HepG2 (cell line): ENCODE measurements around the gene INHBA. TPM values are rescaled to one million over a fixed set of nuclear protein-coding genes. Genes with fewer than 3 reads are reported as not detected.

ENCODE experiments used
- ATAC-seq: fragments of 200-7000 bp; cut with Tn5 transposase; 3 replicates; pipeline ENCODE4 v1.9.1; 2020; ENCODE audit warnings: mild to moderate bottlenecking, moderate library complexity
- BruUV-seq: library from RNA; stranded (reverse); fragments of 400-500 nt; replicated peaks from 2 replicates; lab custom pipeline; 2021; lab: Mats Ljungman, UMichigan
- CTCF ChIA-PET: fragments of 300-600 bp; formaldehyde crosslinking; extraction: SDS; loops from one replicate; lab custom pipeline; 2021; ENCODE audit warnings: low total read pairs, inconsistent platforms, low intra/inter-chr PET ratio; lab: Yijun Ruan, JAX
- POLR2A ChIA-PET: fragments of 350-600 bp; sonication (Branson Sonifier 250); formaldehyde crosslinking; loops from one replicate; lab custom pipeline; 2020; ENCODE audit warnings: antibody characterized with exemption, inconsistent platforms; lab: Yijun Ruan, JAX
- DNase-seq: peaks from one replicate; pipeline ENCODE4 v3.0.0-alpha.2; 2015; ENCODE audit warnings: low spot score
- FAIRE-seq: peaks from 3 replicates; lab custom pipeline; 2011; peaks lifted over from hg19 to GRCh38; lab: Jason Lieb, UNC
- H2AFZ ChIP-seq: one replicate; pipeline ENCODE4 v1.6.1; 2011; ENCODE audit warnings: low read length, inconsistent platforms
- H3K27ac ChIP-seq: fragments of 300-600 bp; 3 replicates; pipeline ENCODE4 v1.8.0; 2011; ENCODE audit warnings: mixed run types, mild to moderate bottlenecking, mixed read lengths, low read length, inconsistent platforms; ENCODE audit not compliant: insufficient read depth; ENCODE audit errors: extremely low read length
- H3K27me3 ChIP-seq, 2 experiments: fragments of 200-600 bp in 1 of 2; 2 replicates in 1 of 2; 3 replicates in 1 of 2; pipeline versions ENCODE4 v1.6.0 to v1.8.0; 2011; ENCODE audit warnings: low read length in 2 of 2, mild to moderate bottlenecking in 2 of 2, moderate library complexity in 2 of 2, inconsistent platforms in 1 of 2; ENCODE audit not compliant: insufficient read depth in 2 of 2, control insufficient read depth in 1 of 2
- H3K36me3 ChIP-seq, 2 experiments: fragments of 200-600 bp in 1 of 2; replicated peaks in 1 of 2; 2 replicates in 1 of 2; 3 replicates in 1 of 2; pipeline versions ENCODE4 v1.5.1 to v1.8.0; 2011; ENCODE audit warnings: low read length in 2 of 2, inconsistent platforms in 1 of 2; ENCODE audit not compliant: insufficient read depth in 2 of 2, control insufficient read depth in 1 of 2
- H3K4me1 ChIP-seq: 2 replicates; pipeline ENCODE4 v1.5.1; 2012; ENCODE audit warnings: low read length, inconsistent platforms; ENCODE audit not compliant: insufficient read depth
- H3K4me2 ChIP-seq: 2 replicates; pipeline ENCODE4 v1.6.0; 2011; ENCODE audit warnings: low read depth, low read length, inconsistent platforms
- H3K4me3 ChIP-seq, 3 experiments: fragments of 200-600 bp in 1 of 3; sonication (generic), shearing (Covaris generic) in 1 of 3; replicated peaks in 1 of 3; 2 replicates each; pipeline ENCODE4 v1.5.1; 2011 to 2016; ENCODE audit warnings: low read length in 3 of 3, inconsistent platforms in 2 of 3, low read depth in 2 of 3, mild to moderate bottlenecking in 2 of 3, control low read depth in 1 of 3, mixed read lengths in 1 of 3; ENCODE audit not compliant: insufficient read depth in 1 of 3
- H3K79me2 ChIP-seq: one replicate; pipeline ENCODE4 v1.6.1; 2011; ENCODE audit warnings: low read length, inconsistent platforms; ENCODE audit not compliant: insufficient read depth
- H3K9ac ChIP-seq: 2 replicates; pipeline ENCODE4 v1.6.0; 2011; ENCODE audit warnings: mild to moderate bottlenecking, low read depth, low read length, inconsistent platforms; ENCODE audit not compliant: insufficient read depth
- H3K9me3 ChIP-seq: 2 replicates; pipeline ENCODE4 v1.5.1; 2012; ENCODE audit warnings: mild to moderate bottlenecking, low read length
- H4K20me1 ChIP-seq: 2 replicates; pipeline ENCODE4 v1.6.0; 2011; ENCODE audit warnings: inconsistent platforms, mild to moderate bottlenecking, low read length, moderate library complexity; ENCODE audit not compliant: insufficient read depth
- GPN1 ChIP-seq: sonication (generic); formaldehyde crosslinking; IDR thresholded peaks from 2 replicates; pipeline ENCODE4 v1.5.1; 2020; ENCODE audit warnings: missing genetic modification reagents, borderline replicate concordance
- SCMH1 ChIP-seq: sonication (generic); formaldehyde crosslinking; IDR thresholded peaks from 2 replicates; pipeline ENCODE4 v1.9.0; 2021; ENCODE audit warnings: missing genetic modification reagents, mild to moderate bottlenecking, borderline replicate concordance
- SMAD9 ChIP-seq: sonication (generic); formaldehyde crosslinking; IDR thresholded peaks from 2 replicates; pipeline ENCODE4 v1.5.1; 2020; ENCODE audit warnings: mild to moderate bottlenecking, missing genetic modification reagents
- SNAPC2 ChIP-seq: sonication (generic); formaldehyde crosslinking; IDR thresholded peaks from 2 replicates; pipeline ENCODE4 v1.8.1; 2022; ENCODE audit warnings: mild to moderate bottlenecking, missing genetic modification reagents
- ZNF180 ChIP-seq: sonication (generic); formaldehyde crosslinking; IDR thresholded peaks from 2 replicates; pipeline ENCODE4 v1.4.0; 2020; ENCODE audit warnings: low read depth, missing genetic modification reagents, borderline replicate concordance
- ZNF33B ChIP-seq: sonication (generic); formaldehyde crosslinking; IDR thresholded peaks from 2 replicates; pipeline ENCODE4 v1.5.1; 2020; ENCODE audit warnings: mild to moderate bottlenecking, missing genetic modification reagents
- ZNF510 ChIP-seq: sonication (generic); formaldehyde crosslinking; IDR thresholded peaks from 2 replicates; pipeline ENCODE4 v1.4.0; 2020; ENCODE audit warnings: low read depth, mild to moderate bottlenecking, missing genetic modification reagents
- ZNF570 ChIP-seq: sonication (generic); formaldehyde crosslinking; IDR thresholded peaks from 2 replicates; pipeline ENCODE4 v1.4.0; 2020; ENCODE audit warnings: mild to moderate bottlenecking, missing genetic modification reagents, borderline replicate concordance
- ZNF670 ChIP-seq: sonication (generic); formaldehyde crosslinking; IDR thresholded peaks from 2 replicates; pipeline ENCODE4 v1.8.0; 2022; ENCODE audit warnings: mild to moderate bottlenecking, missing genetic modification reagents, borderline replicate concordance
- WGBS: methylation state at CpG from one replicate; pipeline ENCODE4 v1.1.6; 2017; ENCODE audit warnings: low lambda C conversion rate; 5-methylcytosine and 5-hydroxymethylcytosine counted together
- in situ Hi-C: cut with HindIII; loops from 2 replicates; pipeline ENCODE4 v1.10.0; 2017; ENCODE audit warnings: low pct_unique_long_range_greater_than_20kb; ENCODE audit not compliant: extremely low pct_ligation_motif_present
- intact Hi-C: fragments of 100-400 bp; cut with micrococcal nuclease; formaldehyde crosslinking; loops from one replicate; pipeline ENCODE4 v1.10.0; 2022; ENCODE audit not compliant: unreplicated experiment
- polyA plus RNA-seq, 8 experiments: library from polyadenylated mRNA; depleted of rRNA in 3 of 8; stranded (reverse) in 7 of 8; unstranded in 1 of 8; fragments of >200 nt; fragmentation: Illumina TruSeq in 4 of 8; extraction: Trizol in 4 of 8; gene quantifications; 2 replicates each; pipeline versions ENCODE4 v1.2.1 to v1.2.3, GENCODE V29; 2011 to 2016; ENCODE audit warnings: low read depth in 4 of 8, missing spikeins in 1 of 8, mixed read lengths in 1 of 8; ENCODE audit not compliant: insufficient read depth in 1 of 8
- total RNA-seq, 5 experiments: library from RNA; depleted of rRNA; stranded (reverse); fragments of >200 nt; fragmentation: Illumina TruSeq; extraction: Trizol; gene quantifications; 2 replicates each; pipeline ENCODE4 v1.2.3, GENCODE V29; 2016; ENCODE audit warnings: low read depth in 1 of 5
- TF ChIP-seq, protein P1 (sequence below): sonication (generic); formaldehyde crosslinking; IDR thresholded peaks from 2 replicates; pipeline ENCODE4 v1.4.0; 2020; ENCODE audit warnings: low read depth, mild to moderate bottlenecking, missing genetic modification reagents
- TF ChIP-seq, protein P2 (sequence below): sonication (generic); formaldehyde crosslinking; IDR thresholded peaks from 2 replicates; pipeline ENCODE4 v1.4.0; 2020; ENCODE audit warnings: missing genetic modification reagents
- TF ChIP-seq, protein P3 (sequence below): IDR thresholded peaks from 2 replicates; pipeline ENCODE4 v1.4.0; 2020; ENCODE audit warnings: mild to moderate bottlenecking, missing genetic modification reagents

The INHBA gene
- total and polyA plus RNA-seq, 2 of the 13 experiments (the other 11 are each of a cell fraction or from before 2014, with no cell fraction given): not detected

DNA sequence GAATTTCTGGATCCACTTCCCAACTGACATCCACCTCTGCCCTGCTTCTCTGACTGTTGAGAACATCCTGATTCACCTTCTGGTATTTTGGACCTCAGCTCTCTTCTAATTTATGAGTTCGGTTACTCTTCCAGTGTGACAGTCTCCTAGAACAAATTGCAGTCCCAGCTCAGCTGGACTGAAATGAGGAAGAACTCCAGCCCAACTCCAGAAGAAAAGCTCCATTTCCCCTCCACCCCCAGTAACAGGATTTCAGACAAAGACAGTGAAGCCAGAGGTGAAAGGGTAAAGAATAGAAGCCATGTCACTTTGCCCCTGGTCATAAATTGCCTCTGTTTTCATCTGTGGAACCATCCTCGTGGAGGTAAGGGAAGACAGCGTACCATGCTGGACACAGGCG lies 26.2 kb upstream of the INHBA start:
- ATAC-seq (no peak), DNase-seq (no peak), FAIRE-seq (no peak)
- 52% methylated on average over 4 of the region's 4 CpGs for WGBS
- Histone ChIP-seq H3K36me3 (no peaks in the 10 kb centered on the region), H3K4me2 (no peak overlapping the region), H2AFZ (no peak overlapping the region)
- TF ChIP-seq SMAD9 (no peak), ZNF670 (CRISPR knock-in tag) (no peak)
- TF ChIP-seq, protein P1, sequence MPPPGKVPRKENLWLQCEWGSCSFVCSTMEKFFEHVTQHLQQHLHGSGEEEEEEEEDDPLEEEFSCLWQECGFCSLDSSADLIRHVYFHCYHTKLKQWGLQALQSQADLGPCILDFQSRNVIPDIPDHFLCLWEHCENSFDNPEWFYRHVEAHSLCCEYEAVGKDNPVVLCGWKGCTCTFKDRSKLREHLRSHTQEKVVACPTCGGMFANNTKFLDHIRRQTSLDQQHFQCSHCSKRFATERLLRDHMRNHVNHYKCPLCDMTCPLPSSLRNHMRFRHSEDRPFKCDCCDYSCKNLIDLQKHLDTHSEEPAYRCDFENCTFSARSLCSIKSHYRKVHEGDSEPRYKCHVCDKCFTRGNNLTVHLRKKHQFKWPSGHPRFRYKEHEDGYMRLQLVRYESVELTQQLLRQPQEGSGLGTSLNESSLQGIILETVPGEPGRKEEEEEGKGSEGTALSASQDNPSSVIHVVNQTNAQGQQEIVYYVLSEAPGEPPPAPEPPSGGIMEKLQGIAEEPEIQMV (CRISPR knock-in tag): no peak
- TF ChIP-seq, all 625 proteins: peak for 0
- intact Hi-C loops: loop anchor here (1.0 kb wide), 1 partner anchor 23 kb away; no protein-coding TSS in a partner anchor
- no peaks in the 10 kb centered on the region for H3K4me1 ChIP-seq
- BruUV-seq: no TSS peak
- H4K20me1 ChIP-seq: no peaks in the 10 kb centered on the region
- no peaks in the 10 kb centered on the region for H3K79me2 ChIP-seq
- POLR2A ChIA-PET: no interaction called here
- CTCF ChIA-PET: no interaction called here
- no peak overlapping the region for H3K9ac ChIP-seq
- H3K9me3 ChIP-seq: no peaks in the 10 kb centered on the region
- H3K27me3 ChIP-seq: no peaks in the 10 kb centered on the region
- in situ Hi-C loops: no loop called here
- no peak overlapping the region for H3K27ac ChIP-seq
- no peak overlapping the region for H3K4me3 ChIP-seq

DNA sequence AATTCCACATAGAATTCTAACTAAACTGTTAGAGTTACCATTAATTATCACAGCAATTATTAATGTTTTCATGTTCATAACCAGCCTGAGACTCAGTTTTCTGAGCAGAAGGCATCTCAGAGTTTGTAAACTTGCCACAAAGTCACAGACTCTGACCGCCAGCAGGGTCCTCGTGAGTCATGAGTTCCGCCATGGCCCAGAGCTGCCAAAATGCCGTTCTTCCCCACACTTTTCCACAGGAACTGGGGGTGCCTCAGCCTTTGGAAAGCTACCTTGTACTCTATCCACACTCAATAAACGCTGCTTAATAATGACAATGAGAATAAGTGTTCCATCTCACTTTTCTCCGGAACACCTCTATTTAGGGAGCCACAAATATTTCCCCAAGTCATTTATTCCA lies 22.1 kb upstream of the INHBA start:
- ChIA-PET CTCF (no interaction called here), POLR2A (no interaction called here)
- WGBS: 66% methylated on average over 5 of the region's 6 CpGs
- Histone ChIP-seq H3K9ac (no peak overlapping the region), H3K4me1 (no peaks in the 10 kb centered on the region), H3K79me2 (no peaks in the 10 kb centered on the region), H3K27me3 (no peaks in the 10 kb centered on the region), H3K4me2 (no peak overlapping the region), H2AFZ (no peak overlapping the region), H4K20me1 (no peaks in the 10 kb centered on the region), H3K4me3 (no peak overlapping the region), H3K27ac (no peak overlapping the region), H3K36me3 (no peaks in the 10 kb centered on the region), H3K9me3 (no peaks in the 10 kb centered on the region)
- in situ Hi-C loops (no loop called here), intact Hi-C loops (no loop called here)
- ATAC-seq: no peak
- DNase-seq: no peak
- no TSS peak for BruUV-seq
- no peak for FAIRE-seq
- TF ChIP-seq, protein P2, sequence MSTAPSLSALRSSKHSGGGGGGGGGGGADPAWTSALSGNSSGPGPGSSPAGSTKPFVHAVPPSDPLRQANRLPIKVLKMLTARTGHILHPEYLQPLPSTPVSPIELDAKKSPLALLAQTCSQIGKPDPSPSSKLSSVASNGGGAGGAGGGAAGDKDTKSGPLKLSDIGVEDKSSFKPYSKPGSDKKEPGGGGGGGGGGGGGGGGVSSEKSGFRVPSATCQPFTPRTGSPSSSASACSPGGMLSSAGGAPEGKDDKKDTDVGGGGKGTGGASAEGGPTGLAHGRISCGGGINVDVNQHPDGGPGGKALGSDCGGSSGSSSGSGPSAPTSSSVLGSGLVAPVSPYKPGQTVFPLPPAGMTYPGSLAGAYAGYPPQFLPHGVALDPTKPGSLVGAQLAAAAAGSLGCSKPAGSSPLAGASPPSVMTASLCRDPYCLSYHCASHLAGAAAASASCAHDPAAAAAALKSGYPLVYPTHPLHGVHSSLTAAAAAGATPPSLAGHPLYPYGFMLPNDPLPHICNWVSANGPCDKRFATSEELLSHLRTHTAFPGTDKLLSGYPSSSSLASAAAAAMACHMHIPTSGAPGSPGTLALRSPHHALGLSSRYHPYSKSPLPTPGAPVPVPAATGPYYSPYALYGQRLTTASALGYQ: no peak
- TF ChIP-seq ZNF180 (no peak), ZNF33B (no peak), SNAPC2 (CRISPR knock-in tag) (no peak), GPN1 (no peak), ZNF570 (no peak), ZNF510 (no peak), SCMH1 (CRISPR knock-in tag) (no peak)
- TF ChIP-seq, protein P3, sequence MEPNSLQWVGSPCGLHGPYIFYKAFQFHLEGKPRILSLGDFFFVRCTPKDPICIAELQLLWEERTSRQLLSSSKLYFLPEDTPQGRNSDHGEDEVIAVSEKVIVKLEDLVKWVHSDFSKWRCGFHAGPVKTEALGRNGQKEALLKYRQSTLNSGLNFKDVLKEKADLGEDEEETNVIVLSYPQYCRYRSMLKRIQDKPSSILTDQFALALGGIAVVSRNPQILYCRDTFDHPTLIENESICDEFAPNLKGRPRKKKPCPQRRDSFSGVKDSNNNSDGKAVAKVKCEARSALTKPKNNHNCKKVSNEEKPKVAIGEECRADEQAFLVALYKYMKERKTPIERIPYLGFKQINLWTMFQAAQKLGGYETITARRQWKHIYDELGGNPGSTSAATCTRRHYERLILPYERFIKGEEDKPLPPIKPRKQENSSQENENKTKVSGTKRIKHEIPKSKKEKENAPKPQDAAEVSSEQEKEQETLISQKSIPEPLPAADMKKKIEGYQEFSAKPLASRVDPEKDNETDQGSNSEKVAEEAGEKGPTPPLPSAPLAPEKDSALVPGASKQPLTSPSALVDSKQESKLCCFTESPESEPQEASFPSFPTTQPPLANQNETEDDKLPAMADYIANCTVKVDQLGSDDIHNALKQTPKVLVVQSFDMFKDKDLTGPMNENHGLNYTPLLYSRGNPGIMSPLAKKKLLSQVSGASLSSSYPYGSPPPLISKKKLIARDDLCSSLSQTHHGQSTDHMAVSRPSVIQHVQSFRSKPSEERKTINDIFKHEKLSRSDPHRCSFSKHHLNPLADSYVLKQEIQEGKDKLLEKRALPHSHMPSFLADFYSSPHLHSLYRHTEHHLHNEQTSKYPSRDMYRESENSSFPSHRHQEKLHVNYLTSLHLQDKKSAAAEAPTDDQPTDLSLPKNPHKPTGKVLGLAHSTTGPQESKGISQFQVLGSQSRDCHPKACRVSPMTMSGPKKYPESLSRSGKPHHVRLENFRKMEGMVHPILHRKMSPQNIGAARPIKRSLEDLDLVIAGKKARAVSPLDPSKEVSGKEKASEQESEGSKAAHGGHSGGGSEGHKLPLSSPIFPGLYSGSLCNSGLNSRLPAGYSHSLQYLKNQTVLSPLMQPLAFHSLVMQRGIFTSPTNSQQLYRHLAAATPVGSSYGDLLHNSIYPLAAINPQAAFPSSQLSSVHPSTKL (CRISPR knock-in tag): no peak
